HEK293T (cell line): Measurements from ENCODE around the gene NDEL1.

ENCODE experiments used
- CTCF ChIA-PET: fragments of 350-600 bp; formaldehyde crosslinking; extraction: SDS; loops from one replicate; lab custom pipeline; 2021; ENCODE audit warnings: antibody characterized with exemption, inconsistent platforms; lab: Yijun Ruan, JAX
- POLR2A ChIA-PET: fragments of 350-600 bp; formaldehyde crosslinking; extraction: SDS; loops from one replicate; lab custom pipeline; 2020; ENCODE audit warnings: antibody characterized with exemption, inconsistent platforms; lab: Yijun Ruan, JAX
- DNase-seq: peaks from one replicate; pipeline ENCODE4 v3.0.0; 2012; ENCODE audit warnings: mixed read lengths; ENCODE audit errors: extremely low spot score
- ARNT ChIP-seq: fragments of 450-650 bp; IDR thresholded peaks from 2 replicates; pipeline ENCODE4 v1.6.1; 2017; ENCODE audit warnings: mild to moderate bottlenecking
- BHLHE40 ChIP-seq: fragments of 450-650 bp; IDR thresholded peaks from 2 replicates; pipeline ENCODE4 v1.6.1; 2016; ENCODE audit warnings: mild to moderate bottlenecking, moderate library complexity, borderline replicate concordance
- CTBP1 ChIP-seq: fragments of 450-650 bp; IDR thresholded peaks from 2 replicates; pipeline ENCODE4 v1.6.1; 2016; ENCODE audit warnings: borderline replicate concordance
- ELF4 ChIP-seq: fragments of 450-650 bp; IDR thresholded peaks from 2 replicates; pipeline ENCODE4 v1.6.1; 2017; ENCODE audit warnings: antibody characterized with exemption
- FOXA1 ChIP-seq: fragments of 450-650 bp; IDR thresholded peaks from 2 replicates; pipeline ENCODE4 v1.6.1; 2016; ENCODE audit warnings: mild to moderate bottlenecking
- FOXK2 ChIP-seq: fragments of 450-650 bp; IDR thresholded peaks from 2 replicates; pipeline ENCODE4 v1.6.1; 2016; ENCODE audit warnings: mild to moderate bottlenecking
- FOXM1 ChIP-seq: fragments of 450-650 bp; IDR thresholded peaks from 2 replicates; pipeline ENCODE4 v1.6.1; 2017; ENCODE audit warnings: mild to moderate bottlenecking, borderline replicate concordance
- HDGF ChIP-seq: fragments of 450-650 bp; IDR thresholded peaks from 2 replicates; pipeline ENCODE4 v1.6.1; 2017; ENCODE audit warnings: antibody characterized with exemption, borderline replicate concordance
- L3MBTL2 ChIP-seq: fragments of 450-650 bp; conservative IDR thresholded peaks from 2 replicates; pipeline ENCODE4 v1.6.1; 2016; ENCODE audit warnings: mild to moderate bottlenecking
- LEF1 ChIP-seq: fragments of 450-650 bp; IDR thresholded peaks from 2 replicates; pipeline ENCODE4 v1.6.1; 2017; ENCODE audit warnings: mild to moderate bottlenecking, borderline replicate concordance
- NFRKB ChIP-seq: fragments of 450-650 bp; IDR thresholded peaks from 2 replicates; pipeline ENCODE4 v1.6.1; 2016; ENCODE audit warnings: mild to moderate bottlenecking, moderate library complexity
- PKNOX1 ChIP-seq: fragments of 450-650 bp; IDR thresholded peaks from 2 replicates; pipeline ENCODE4 v1.6.1; 2016
- SP1 ChIP-seq: fragments of 450-650 bp; IDR thresholded peaks from 2 replicates; pipeline ENCODE4 v1.6.1; 2017
- SUZ12 ChIP-seq: fragments of 450-650 bp; IDR thresholded peaks from 2 replicates; pipeline ENCODE4 v1.6.1; 2016; ENCODE audit warnings: mild to moderate bottlenecking
- TARDBP ChIP-seq: fragments of 450-650 bp; IDR thresholded peaks from 2 replicates; pipeline ENCODE4 v1.6.1; 2016
- ZNF384 ChIP-seq: fragments of 450-650 bp; IDR thresholded peaks from 2 replicates; pipeline ENCODE4 v1.6.1; 2016

NDEL1 gene

GRCh38 chr17:8412089-8412488 lies 23.6 kb upstream of the NDEL1 start:
- TF ChIP-seq HDGF (no peak), PKNOX1 (no peak), FOXK2 (no peak), ZNF384 (no peak), ARNT (no peak), FOXA1 (no peak), BHLHE40 (no peak), LEF1 (no peak), ELF4 (no peak), SP1 (no peak), CTBP1 (no peak), SUZ12 (no peak), L3MBTL2 (no peak), NFRKB (no peak), FOXM1 (no peak), TARDBP (no peak)
- CTCF ChIA-PET: interaction anchor here (0.7 kb wide), 1 partner anchor 394 kb away, joined by 3 read pairs; no protein-coding TSS in a partner anchor
- POLR2A ChIA-PET: no interaction called here
- DNase-seq: no peak

GRCh38 chr17:8413328-8413727 lies 22.4 kb upstream of the NDEL1 start:
- TF ChIP-seq ZNF384: no peak
- ChIA-PET CTCF (interaction anchor here (0.6 kb wide), 1 partner anchor 370 kb away, joined by 3 read pairs; no protein-coding TSS in a partner anchor), POLR2A (no interaction called here)
- no peak for DNase-seq

GRCh38 chr17:8413938-8414337 lies 21.7 kb upstream of the NDEL1 start:
- POLR2A ChIA-PET: no interaction called here
- TF ChIP-seq FOXA1: no peak
- TF ChIP-seq HDGF: no peak
- TF ChIP-seq SUZ12: no peak
- no peak for TF ChIP-seq BHLHE40
- no peak for TF ChIP-seq NFRKB
- no peak for TF ChIP-seq FOXM1
- no peak for TF ChIP-seq FOXK2
- TF ChIP-seq ELF4: no peak
- no peak for TF ChIP-seq L3MBTL2
- no peak for TF ChIP-seq ARNT
- no peak for TF ChIP-seq CTBP1
- TF ChIP-seq PKNOX1: no peak
- TF ChIP-seq SP1: no peak
- no peak for TF ChIP-seq ZNF384
- no peak for TF ChIP-seq TARDBP
- no peak for TF ChIP-seq LEF1
- DNase-seq: no peak
- CTCF ChIA-PET: no interaction called here

- ChIA-PET POLR2A (interaction anchor here (0.6 kb wide), 1 partner anchor 18 kb away, joined by 4 read pairs; the partner anchor contains the start of gene NDEL1), CTCF (no interaction called here)
- no peak for DNase-seq
- no peak for TF ChIP-seq TARDBP
- TF ChIP-seq CTBP1: no peak
- TF ChIP-seq NFRKB: no peak
- TF ChIP-seq PKNOX1: no peak
- no peak for TF ChIP-seq ZNF384
- TF ChIP-seq FOXK2: no peak
- no peak for TF ChIP-seq FOXA1
- TF ChIP-seq L3MBTL2: no peak
- no peak for TF ChIP-seq SP1
- TF ChIP-seq FOXM1: no peak
- TF ChIP-seq HDGF: no peak
- TF ChIP-seq ELF4: no peak
- no peak for TF ChIP-seq BHLHE40
Observed at GRCh38 chr17:8417806-8418205, 17.9 kb upstream of the NDEL1 start.

- POLR2A ChIA-PET: no interaction called here
- CTCF ChIA-PET: no interaction called here
- no peak for TF ChIP-seq L3MBTL2
- no peak for TF ChIP-seq LEF1
- no peak for TF ChIP-seq ZNF384
- TF ChIP-seq NFRKB: no peak
- TF ChIP-seq SUZ12: no peak
- TF ChIP-seq ELF4: no peak
- TF ChIP-seq FOXA1: no peak
- TF ChIP-seq SP1: no peak
- no peak for TF ChIP-seq BHLHE40
- TF ChIP-seq FOXM1: no peak
- TF ChIP-seq HDGF: no peak
- no peak for TF ChIP-seq PKNOX1
- TF ChIP-seq TARDBP: no peak
Observed at GRCh38 chr17:8418471-8418870, 17.2 kb upstream of the NDEL1 start.

GRCh38 chr17:8419305-8419704 lies 16.4 kb upstream of the NDEL1 start:
- TF ChIP-seq FOXA1: no peak
- no peak for TF ChIP-seq PKNOX1
- TF ChIP-seq FOXK2: no peak
- TF ChIP-seq ZNF384: no peak
- no peak for TF ChIP-seq ELF4
- TF ChIP-seq HDGF: no peak
- TF ChIP-seq CTBP1: no peak
- TF ChIP-seq LEF1: no peak
- TF ChIP-seq BHLHE40: no peak
- no peak for TF ChIP-seq TARDBP
- no peak for TF ChIP-seq NFRKB
- no peak for TF ChIP-seq L3MBTL2
- no peak for TF ChIP-seq FOXM1
- TF ChIP-seq SUZ12: no peak
- no peak for TF ChIP-seq ARNT
- no peak for TF ChIP-seq SP1
- ChIA-PET POLR2A (interaction anchor here (3.1 kb wide), 1 partner anchor 16 kb away, joined by 17 read pairs; the partner anchor contains the start of gene NDEL1), CTCF (interaction anchor here (0.6 to 2.1 kb wide), 3 partner anchors 9 to 482 kb away, joined by 3 to 6 read pairs (median 3); no protein-coding TSS in a partner anchor)
- DNase-seq: no peak

More at GRCh38 chr17:8418471-8418870, 17.2 kb upstream of the NDEL1 start:
- DNase-seq: no peak
